ENCODE data around the gene UACA. TPM values are rescaled to one million over a fixed set of nuclear protein-coding genes. Genes with fewer than 3 reads are reported as not detected.
A peak's percentile ranks its signal among the peaks of the same experiment; 100 is the strongest.

UACA gene
- total and polyA plus RNA-seq, 9 donors, result 28.6 to 62.0 (median 51.8) TPM

GRCh38 chr15:70796516-70797310 is 33.4 kb upstream of the UACA start:
- Histone ChIP-seq H3K9me3 (no peaks in the 10 kb centered on the region), H3K4me1 (ENCODE audit: insufficient read depth) (peaks cover 11% of the 10 kb centered on the region), H3K27ac (no peak overlapping the region), H3K27me3 (no peaks in the 10 kb centered on the region), H3K4me3 (no peak overlapping the region), H3K36me3 (no peaks in the 10 kb centered on the region)
- DNase-seq, result peak in 1 of 5 donors; percentile 22
- WGBS, 3 donors, result 81 to 83% (median 83%) methylated on average over 14 of the region's 14 CpGs
- TF ChIP-seq POLR2A (IDR thresholded peaks at IDR 0.05) (no peak), CTCF (IDR thresholded peaks at IDR 0.05) (no peak)
- intact Hi-C loops (cut with DNase I), result no loop called here

- no peaks in the 10 kb centered on the region for H3K36me3 ChIP-seq
- peaks cover 5% of the 10 kb centered on the region for H3K4me1 ChIP-seq (ENCODE audit: insufficient read depth)
- WGBS, 3 donors, result 4 to 12% (median 8%) methylated on average over 2 of the region's 2 CpGs
- no peaks in the 10 kb centered on the region for H3K27me3 ChIP-seq
- no peak overlapping the region for H3K4me3 ChIP-seq
- DNase-seq, result no peak
- intact Hi-C loops (cut with DNase I), result no loop called here
- H3K9me3 ChIP-seq, result no peaks in the 10 kb centered on the region
- H3K27ac ChIP-seq, result peak overlapping the region in 1 of 2 donors; percentile 52
- TF ChIP-seq CTCF (IDR thresholded peaks at IDR 0.05) (no peak), EP300 (IDR thresholded peaks at IDR 0.05) (no peak), POLR2A (IDR thresholded peaks at IDR 0.05) (no peak)
These were observed 31.9 kb upstream of the UACA start for GRCh38 chr15:70795311-70795665.

GRCh38 chr15:70794596-70795310 is 31.4 kb upstream of the UACA start:
- intact Hi-C loops (cut with DNase I), result no loop called here
- Histone ChIP-seq H3K4me3 (no peak overlapping the region), H3K27me3 (no peaks in the 10 kb centered on the region), H3K4me1 (ENCODE audit: insufficient read depth) (peaks cover 4% of the 10 kb centered on the region), H3K9me3 (no peaks in the 10 kb centered on the region), H3K27ac (peak overlapping the region in 1 of 2 donors; percentile 52), H3K36me3 (no peaks in the 10 kb centered on the region)
- TF ChIP-seq CTCF (IDR thresholded peaks at IDR 0.05) (no peak), POLR2A (IDR thresholded peaks at IDR 0.05) (no peak), EP300 (IDR thresholded peaks at IDR 0.05) (no peak)
- no peak for DNase-seq
- 44 to 55% (median 53%) methylated on average over 12 of the region's 12 CpGs for WGBS, 3 donors

GRCh38 chr15:70793694-70794093 is 30.3 kb upstream of the UACA start:
- WGBS, 3 donors, result 80 to 90% (median 85%) methylated on average over 6 of the region's 6 CpGs
- no peaks in the 10 kb centered on the region for H3K4me1 ChIP-seq (ENCODE audit: insufficient read depth)

More at GRCh38 chr15:70793694-70794093, 30.3 kb upstream of the UACA start:
- TF ChIP-seq POLR2A (IDR thresholded peaks at IDR 0.05), result no peak
- no peak for TF ChIP-seq CTCF (IDR thresholded peaks at IDR 0.05)
- TF ChIP-seq EP300 (IDR thresholded peaks at IDR 0.05), result no peak
- H3K27ac ChIP-seq, result no peak overlapping the region
- DNase-seq, result no peak
- H3K4me3 ChIP-seq, result no peak overlapping the region
- H3K36me3 ChIP-seq, result no peaks in the 10 kb centered on the region
- H3K9me3 ChIP-seq, result no peaks in the 10 kb centered on the region
- intact Hi-C loops (cut with DNase I), result no loop called here
- no peaks in the 10 kb centered on the region for H3K27me3 ChIP-seq

Measured in ovary (tissue), 9 donors.